ENCODE results near the gene PARD3.
"Not testable (repeated sequence)": the region's sequence is repeated elsewhere in the genome, so short reads cannot be mapped to it uniquely, and the experiment has no call there.

PARD3 gene

GRCh38 chr10:34795334-34795733 is 19.8 kb downstream of the PARD3 start:
- DNase-seq: no peak

GRCh38 chr10:34794835-34795234 is 20.3 kb downstream of the PARD3 start:
- no peak for DNase-seq

GRCh38 chr10:34793581-34793980 is 21.5 kb downstream of the PARD3 start:
- not testable (repeated sequence) for DNase-seq

- no peak for DNase-seq
These were observed 22.2 kb downstream of the PARD3 start for GRCh38 chr10:34792881-34793280.

- DNase-seq: no peak
These were observed 23.1 kb downstream of the PARD3 start for GRCh38 chr10:34791947-34792346.

GRCh38 chr10:34791228-34791627 is 23.9 kb downstream of the PARD3 start:
- DNase-seq: no peak

GRCh38 chr10:34789966-34790506 is 25.1 kb downstream of the PARD3 start:
- DNase-seq: no peak

GRCh38 chr10:34786464-34786863 is 28.6 kb downstream of the PARD3 start:
- DNase-seq: no peak

- DNase-seq: no peak
These were observed 33.4 kb downstream of the PARD3 start for GRCh38 chr10:34781711-34782110.

- no peak for DNase-seq
These were observed 34.2 kb downstream of the PARD3 start for GRCh38 chr10:34780818-34781380.

GRCh38 chr10:34778237-34778636 is 36.9 kb downstream of the PARD3 start:
- no peak for DNase-seq

GRCh38 chr10:34776090-34776690 is 38.9 kb downstream of the PARD3 start:
- no peak for DNase-seq

- DNase-seq: no peak
These were observed 40.0 kb downstream of the PARD3 start for GRCh38 chr10:34775044-34775637.

GRCh38 chr10:34773636-34774630 is 41.2 kb downstream of the PARD3 start:
- no peak for DNase-seq

- DNase-seq: no peak
These were observed 43.6 kb downstream of the PARD3 start for GRCh38 chr10:34771525-34771924.

- DNase-seq: no peak
These were observed 44.0 kb downstream of the PARD3 start for GRCh38 chr10:34771106-34771505.

GRCh38 chr10:34769899-34770298 is 45.2 kb downstream of the PARD3 start:
- no peak for DNase-seq

GRCh38 chr10:34768972-34769330 is 46.1 kb downstream of the PARD3 start:
- DNase-seq: no peak

- no peak for DNase-seq
These were observed 46.7 kb downstream of the PARD3 start for GRCh38 chr10:34768261-34768971.

GRCh38 chr10:34766811-34767494 is 48.1 kb downstream of the PARD3 start:
- no peak for DNase-seq

GRCh38 chr10:34766266-34766600 is 48.9 kb downstream of the PARD3 start:
- no peak for DNase-seq

GRCh38 chr10:34764472-34764946 is 50.6 kb downstream of the PARD3 start:
- no peak for DNase-seq
